HG02840 (cell line): ENCODE results near the gene LPP.
A peak's percentile ranks its signal among the peaks of the same experiment; 100 is the strongest.

Experiments used
- ATAC-seq: cut with Tn5 transposase; IDR thresholded peaks from one replicate; pipeline ENCODE4 v1.9.1; 2021; ENCODE audit warnings: mild to moderate bottlenecking, moderate library complexity, moderate number of reproducible peaks; ENCODE audit not compliant: unreplicated experiment, low FRiP score

Gene LPP

GRCh38 chr3:188749010-188749617 lies 595.2 kb downstream of the LPP start:
- no peak for ATAC-seq

- ATAC-seq, result no peak
Observed at GRCh38 chr3:188749830-188750229, 595.9 kb downstream of the LPP start.

DNA sequence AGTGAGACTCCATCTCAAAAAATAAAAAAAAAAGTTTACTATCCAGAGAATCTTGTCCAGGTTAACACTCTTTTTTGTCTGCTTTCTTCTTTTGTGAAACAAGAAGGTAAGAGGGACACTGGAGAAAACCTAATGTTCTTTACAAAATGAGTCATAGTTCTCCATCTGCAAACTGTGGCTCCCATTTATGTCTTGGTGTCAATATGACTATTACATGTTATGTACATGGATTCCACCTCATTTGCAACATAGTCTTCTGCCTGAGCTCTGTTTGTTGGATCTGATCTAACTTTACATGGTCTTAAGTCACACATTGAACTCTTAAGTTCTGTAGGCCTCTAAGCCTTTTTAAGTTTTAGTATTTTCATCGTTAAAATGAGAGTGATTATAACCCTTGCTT lies 596.7 kb downstream of the LPP start:
- ATAC-seq, result no peak

GRCh38 chr3:188752850-188753249 lies 598.9 kb downstream of the LPP start:
- peak; percentile 26 for ATAC-seq

DNA sequence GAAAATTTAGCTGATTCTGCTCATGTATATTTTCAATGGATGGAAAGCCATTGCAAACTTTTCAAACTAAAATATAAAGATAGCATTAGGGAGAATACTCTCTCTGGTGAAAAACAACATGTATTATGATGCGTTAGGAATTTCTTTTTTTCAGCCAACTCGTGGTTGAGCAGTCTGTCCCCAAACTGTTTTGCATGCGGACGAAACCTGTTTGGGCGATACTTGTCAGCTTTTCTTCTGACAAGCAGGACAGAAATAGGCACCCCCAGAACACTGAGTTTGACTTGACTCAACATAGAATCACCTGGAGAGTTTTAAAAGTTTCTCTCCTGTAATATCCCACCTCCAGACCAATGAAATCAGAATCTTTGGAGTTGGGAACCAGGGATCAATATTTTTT lies 600.3 kb downstream of the LPP start:
- no peak for ATAC-seq

GRCh38 chr3:188756241-188756640 lies 602.3 kb downstream of the LPP start:
- no peak for ATAC-seq

DNA sequence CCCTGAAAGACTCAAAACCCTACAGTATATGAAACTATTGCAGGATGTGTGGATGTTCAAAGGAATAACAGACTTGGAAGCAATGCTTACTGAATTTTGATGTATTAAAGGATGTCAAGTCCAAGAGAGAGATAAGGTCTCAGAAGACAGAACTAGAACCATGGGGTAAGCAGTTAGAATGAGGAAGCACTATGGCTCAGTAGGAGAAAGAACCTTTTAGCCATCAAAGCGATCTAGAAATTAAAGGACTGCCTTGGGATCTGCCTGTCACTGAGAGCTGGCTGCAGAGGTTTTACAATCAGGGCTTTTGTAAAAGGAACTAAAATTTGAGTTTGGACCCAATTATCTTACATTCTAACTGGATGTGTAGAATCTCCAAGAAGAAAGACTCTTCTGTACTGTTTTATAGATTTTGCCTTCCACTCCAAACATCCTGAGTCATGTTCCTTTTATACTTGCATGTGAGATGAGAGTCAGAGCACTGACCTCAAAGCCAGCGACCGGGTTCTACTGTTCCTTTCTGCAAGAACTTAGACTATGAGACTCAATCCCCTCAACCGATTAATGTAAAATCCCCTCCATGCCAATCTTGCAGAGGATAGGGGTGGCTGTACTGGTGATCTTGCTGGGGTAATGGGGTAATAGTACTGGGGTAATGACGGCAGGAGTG lies 605.5 kb downstream of the LPP start:
- ATAC-seq, result no peak

DNA sequence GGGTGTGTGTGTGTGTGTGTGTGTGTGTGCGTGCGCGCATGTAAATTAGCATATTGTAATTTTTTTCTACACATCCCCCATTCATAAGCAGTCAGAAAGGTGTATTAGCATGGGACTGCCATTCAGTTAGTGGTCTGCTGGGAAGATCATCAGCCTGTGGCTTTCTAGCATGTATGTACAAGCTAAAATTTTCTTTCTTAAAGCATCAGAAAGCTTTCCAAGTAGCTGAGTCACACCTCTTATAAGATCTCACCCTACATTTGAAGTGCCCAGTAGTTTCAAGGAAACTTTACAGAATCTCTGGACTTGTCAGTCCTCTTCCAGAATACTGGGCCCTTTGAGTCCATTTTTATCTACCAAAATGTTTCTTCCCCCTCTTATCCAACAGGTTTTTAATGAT lies 606.5 kb downstream of the LPP start:
- no peak for ATAC-seq

- no peak for ATAC-seq
Observed at GRCh38 chr3:188761439-188761838, 607.5 kb downstream of the LPP start.

- no peak for ATAC-seq
Observed at GRCh38 chr3:188761964-188762363, 608.0 kb downstream of the LPP start.

DNA sequence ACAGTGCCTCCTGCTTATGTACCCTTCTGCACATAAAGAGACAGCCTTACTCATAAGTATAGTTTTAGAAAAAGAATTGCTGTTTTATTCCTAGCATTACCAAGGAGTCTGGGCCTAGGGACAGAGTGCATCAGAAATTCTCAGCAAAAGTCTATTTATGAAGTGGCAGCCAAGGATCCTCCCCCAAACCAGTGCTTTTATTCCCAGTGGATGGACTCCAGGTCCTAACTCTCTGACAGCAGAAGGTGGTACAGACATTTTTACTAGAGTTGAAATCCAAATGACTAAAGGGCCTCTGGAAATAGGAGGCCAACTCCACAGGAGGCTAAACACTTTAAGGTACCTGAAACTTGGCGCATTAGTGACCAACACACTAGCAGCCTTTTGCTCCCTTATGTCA lies 610.7 kb downstream of the LPP start:
- ATAC-seq, result no peak

GRCh38 chr3:188769831-188770230 lies 615.9 kb downstream of the LPP start:
- no peak for ATAC-seq

- ATAC-seq, result no peak
Observed at GRCh38 chr3:188772886-188773285, 618.9 kb downstream of the LPP start.

DNA sequence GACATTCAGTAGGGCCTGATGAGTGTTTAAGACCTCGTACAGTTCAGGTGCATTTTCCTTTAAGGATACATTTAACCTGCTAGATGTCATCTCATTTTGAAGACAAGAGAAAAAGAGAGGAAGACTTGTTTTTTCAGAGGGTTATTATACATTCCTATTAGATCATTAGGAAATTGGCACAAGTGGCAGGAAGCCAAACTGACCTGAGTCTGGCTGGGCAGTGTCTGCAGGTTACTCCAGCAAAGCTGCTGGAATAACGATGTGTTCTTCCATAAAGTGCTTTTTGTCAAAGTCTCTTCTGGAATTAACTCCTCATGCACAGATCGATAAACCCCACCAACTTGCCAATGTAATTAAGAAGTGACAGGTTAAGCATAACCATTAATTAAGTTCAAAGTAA lies 621.5 kb downstream of the LPP start:
- no peak for ATAC-seq

DNA sequence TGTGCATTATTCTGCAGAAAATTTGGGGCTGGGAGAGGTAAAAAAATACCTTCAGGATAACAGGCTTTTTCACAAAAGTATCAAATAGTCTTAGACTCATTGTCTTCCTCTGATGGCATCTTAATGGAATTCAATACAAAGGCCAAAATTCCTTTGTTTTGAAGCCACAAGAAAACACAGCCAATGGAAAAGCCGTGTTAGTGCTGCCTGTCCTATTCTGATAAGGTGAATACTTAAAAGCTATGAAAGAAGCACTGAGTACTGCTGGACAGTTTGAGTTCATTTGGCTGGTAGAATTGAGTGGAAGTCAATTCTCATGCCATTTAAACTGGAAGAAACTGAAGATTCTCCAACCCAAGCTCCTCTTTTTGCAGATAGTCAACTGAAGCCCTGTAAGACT lies 622.5 kb downstream of the LPP start:
- ATAC-seq, result no peak

DNA sequence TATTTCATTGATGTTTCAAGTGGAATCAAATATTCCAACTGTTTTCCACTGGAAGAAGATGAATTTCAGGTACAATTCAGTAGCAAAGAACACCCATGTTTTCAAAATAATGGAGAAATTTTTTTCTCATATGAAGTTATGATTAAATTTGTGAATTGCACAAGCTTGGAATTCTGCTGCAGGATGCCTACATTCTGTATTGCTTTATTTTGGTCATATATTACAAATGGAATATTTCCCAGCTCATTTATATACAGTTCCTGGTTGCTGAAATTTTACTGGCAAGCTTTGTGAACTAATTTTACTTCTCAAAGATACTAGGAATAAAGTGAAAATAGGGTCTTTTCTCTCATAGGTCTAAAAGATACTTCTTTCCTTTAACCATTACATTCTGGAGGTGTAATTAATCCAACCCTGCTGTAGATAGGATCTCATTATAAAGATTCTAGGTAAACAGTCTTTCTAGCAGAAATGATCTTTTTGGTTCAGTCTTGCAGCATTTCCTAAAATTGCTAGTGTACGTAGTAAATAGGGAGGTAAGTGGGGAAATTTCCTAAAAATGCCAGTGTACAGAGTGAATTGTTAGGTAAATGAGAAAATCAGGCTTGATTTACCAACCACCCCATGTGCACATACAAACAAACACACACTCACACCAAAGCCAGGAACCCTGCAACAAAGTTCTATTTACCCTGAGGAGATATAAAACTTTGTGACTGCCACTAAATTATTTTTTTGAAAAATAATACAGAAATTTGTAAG lies 624.3 kb downstream of the LPP start:
- no peak for ATAC-seq

GRCh38 chr3:188779281-188779980 lies 625.5 kb downstream of the LPP start:
- ATAC-seq, result no peak

- ATAC-seq, result no peak
Observed at GRCh38 chr3:188780193-188781147, 626.5 kb downstream of the LPP start.

DNA sequence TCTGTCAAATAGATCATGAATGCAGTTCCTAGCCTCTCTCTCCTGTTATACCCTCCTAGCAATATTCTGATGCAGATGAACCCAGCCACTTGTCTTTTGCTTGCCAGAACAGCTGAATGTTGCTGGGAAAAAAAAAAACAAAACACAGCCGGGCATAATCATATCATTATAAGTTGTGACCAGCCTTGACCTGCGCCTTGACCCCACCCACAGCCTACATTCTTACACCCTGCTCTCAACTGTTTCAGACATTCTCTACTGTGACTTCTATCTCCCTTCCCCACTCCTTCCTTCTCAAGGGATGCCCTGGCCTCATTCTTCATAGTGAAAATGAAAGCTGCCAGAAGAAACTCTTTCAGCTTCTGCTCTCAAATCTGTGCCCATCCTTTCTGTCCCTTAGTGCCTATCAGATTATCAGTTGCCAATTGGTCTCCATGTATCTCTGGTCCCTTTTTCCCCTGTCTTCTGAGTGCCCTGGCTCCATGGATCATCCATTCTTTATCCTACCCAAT lies 628.7 kb downstream of the LPP start:
- ATAC-seq, result no peak

DNA sequence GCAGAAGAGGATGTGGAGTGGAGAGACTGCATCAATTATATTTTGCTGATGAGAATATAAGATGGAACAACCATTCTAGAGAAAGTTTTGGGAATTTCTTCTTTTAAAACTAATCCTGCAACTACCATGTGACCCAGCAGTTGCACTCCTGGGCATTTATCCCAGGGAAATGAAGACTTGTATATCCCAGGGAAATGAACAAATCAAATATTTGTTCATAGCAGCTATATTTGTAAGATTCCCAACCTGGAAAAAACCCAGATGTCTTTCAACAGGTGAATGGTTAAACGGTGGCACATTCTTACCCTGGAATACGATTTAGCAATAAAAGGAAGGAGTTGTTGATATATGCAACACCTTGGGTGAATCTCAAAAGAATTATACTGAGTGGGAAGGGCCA lies 632.5 kb downstream of the LPP start:
- ATAC-seq, result no peak
